CD4-positive, alpha-beta T cell treated with Interleukin-12 subunit alpha and Interleukin-12 subunit beta, for 1 hour (primary cell): ENCODE measurements around the gene TMEM81.

Source experiments
- DNase-seq: peaks from one replicate; pipeline ENCODE4 v3.0.0-alpha.2; 2020

The TMEM81 gene

DNA sequence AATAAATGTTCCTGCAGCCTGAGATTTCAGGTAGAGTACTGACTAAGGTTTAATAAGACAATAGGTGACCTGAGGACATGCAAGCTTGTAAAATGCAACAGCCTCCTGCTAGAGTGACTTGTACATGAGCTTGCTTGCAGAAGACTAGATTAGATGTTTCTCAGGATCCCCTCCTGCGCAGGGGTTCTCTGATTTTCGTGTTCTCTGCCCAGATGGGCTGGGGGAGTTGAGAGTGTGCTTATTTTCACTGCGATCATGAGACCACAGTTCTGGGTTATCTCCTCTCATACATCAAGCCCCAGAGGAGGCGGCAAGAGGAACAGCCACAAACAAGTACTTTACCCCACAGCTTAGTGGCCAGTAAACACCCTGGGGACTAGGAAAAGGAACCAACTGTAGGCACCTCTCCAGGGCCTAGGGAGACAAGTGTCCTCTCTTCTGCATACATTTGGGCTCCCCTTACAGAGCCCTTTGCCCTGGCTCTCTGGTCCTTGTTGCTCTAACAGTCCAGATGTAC is 8.0 kb downstream of the TMEM81 start:
- no peak for DNase-seq

DNA sequence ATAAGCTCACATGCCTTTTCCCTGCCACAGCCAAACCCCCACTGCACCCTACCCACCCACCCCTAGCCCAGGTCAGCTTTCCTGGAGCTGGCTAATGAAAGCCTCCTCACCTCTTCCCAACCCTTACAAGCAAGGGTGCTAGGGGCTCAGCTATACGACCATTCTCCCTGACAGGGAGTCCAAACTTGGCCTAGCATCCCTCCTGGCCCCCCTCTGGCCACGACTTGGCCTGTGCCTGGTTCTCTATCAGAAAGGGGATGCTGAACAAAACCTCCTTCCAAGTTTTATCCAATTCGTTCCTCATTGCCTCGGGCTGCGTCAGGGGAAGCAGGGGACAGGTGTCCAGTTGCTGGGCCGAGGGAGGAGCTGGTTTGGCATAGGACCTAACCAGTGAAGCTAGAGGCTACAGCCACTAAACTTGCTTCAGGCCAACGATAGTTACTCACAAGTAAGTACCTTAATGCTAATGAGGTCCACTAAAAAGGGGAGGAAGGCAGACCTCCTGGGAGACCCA is 8.6 kb downstream of the TMEM81 start:
- DNase-seq = no peak

DNA sequence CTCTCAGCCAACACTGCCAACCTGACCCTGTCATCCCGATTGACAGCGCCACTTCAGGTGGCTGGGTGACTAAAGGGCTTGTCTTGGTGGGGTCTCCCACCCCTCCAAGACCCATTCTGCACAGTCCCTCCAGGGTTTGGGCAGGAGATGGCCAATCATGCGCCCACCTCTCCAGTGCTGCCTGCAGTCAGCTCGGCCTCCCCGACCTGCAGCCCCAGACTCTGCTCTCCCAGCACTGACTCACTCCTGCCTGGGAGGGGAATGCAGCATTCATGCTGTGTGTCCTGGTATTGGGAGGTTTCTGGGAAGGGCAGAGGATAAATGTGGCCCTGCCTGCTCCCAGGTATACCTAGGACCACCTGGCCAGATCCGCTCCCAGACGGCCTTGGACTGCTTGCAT is 9.7 kb downstream of the TMEM81 start:
- no peak for DNase-seq

DNA sequence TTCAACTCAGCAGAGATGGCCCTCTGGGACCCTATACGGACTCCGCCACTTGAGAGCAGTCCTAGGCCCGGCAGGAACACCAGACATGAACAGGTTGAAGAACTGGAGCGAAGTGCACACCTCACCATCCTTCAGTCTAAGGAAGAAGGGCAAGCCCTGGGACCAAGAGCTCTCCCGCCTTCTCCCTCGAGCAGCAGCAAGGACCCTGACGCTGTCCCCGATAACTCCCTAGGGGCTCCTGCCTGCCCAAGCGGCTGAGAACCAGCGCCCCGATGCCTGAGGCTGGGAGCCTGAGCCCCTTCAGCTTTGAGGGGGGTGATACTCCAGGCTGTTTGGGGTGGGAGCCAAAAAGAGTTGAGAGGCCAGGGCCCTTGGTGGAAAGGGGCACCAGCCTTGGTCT is 10.2 kb downstream of the TMEM81 start:
- no peak for DNase-seq

DNA sequence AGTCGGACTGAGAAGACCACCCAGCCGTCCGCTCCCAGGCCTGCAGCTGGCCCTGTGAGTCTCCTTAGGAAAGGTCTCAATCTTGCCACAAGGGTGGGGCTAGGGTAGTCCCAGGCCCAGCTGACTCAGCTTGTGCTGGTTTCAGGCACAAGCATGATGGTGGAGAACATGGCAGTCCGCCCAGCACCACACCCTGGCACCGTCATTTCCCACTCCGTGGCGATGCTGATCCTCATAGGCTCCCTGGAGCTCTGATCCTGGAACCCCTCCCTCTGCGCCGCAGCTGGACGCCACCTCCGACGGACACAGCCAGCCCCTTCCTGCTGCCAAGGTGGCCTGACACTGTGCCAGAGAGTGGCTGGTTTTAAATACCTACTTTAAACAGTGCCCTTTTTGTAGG is 10.7 kb downstream of the TMEM81 start:
- DNase-seq = no peak

DNA sequence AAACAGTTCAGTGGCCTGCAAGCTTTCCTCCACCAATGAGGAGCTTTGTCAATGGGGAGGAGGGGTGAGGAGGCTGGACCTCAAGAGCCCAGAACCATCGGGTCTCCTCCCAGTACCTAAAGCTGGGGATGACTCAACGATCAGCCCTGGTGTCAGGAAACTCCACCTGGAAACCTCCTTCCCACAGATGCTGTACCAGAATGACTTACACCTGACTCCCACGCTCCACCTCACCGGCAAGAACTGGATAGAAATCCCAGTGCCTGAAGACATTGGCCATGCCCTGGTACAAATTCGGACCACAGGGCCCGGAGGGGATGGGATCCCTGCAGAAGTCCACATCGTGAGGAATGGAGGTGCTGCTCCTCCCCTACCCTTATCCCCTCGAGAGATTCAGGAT is 11.4 kb downstream of the TMEM81 start:
- no peak for DNase-seq

DNA sequence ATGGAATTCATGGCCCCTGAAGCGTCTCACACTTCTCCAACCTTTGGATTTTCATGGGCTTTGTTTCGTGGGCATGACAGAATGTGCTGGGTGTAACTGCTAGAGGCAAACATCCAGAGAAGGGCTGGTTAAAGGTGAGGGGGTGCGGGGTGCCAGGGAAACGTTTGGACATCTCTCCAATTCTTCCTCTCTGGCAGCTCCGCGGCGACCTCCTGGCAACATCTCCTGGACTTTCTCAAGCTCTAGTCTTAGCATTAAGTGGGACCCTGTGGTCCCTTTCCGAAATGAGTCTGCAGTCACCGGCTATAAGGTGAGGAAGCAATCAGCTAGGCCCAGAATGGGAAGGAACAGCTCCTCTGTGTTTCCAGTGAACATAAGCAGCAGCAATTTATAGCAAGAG is 12.0 kb downstream of the TMEM81 start:
- DNase-seq = no peak

DNA sequence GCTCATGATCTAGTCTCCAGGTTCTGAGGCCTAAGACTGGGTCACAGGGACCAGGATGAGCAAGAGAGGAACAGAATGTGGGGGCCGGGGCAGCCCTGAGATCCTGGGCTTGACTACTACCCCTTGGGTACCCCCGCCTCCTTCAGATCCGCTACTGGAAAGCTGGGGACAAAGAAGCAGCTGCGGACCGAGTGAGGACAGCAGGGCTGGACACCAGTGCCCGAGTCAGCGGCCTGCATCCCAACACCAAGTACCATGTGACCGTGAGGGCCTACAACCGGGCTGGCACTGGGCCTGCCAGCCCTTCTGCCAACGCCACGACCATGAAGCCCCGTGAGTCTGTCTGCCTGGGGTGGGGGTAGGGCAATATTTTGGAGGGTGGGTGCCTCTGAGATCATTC is 12.5 kb downstream of the TMEM81 start:
- DNase-seq = no peak

DNA sequence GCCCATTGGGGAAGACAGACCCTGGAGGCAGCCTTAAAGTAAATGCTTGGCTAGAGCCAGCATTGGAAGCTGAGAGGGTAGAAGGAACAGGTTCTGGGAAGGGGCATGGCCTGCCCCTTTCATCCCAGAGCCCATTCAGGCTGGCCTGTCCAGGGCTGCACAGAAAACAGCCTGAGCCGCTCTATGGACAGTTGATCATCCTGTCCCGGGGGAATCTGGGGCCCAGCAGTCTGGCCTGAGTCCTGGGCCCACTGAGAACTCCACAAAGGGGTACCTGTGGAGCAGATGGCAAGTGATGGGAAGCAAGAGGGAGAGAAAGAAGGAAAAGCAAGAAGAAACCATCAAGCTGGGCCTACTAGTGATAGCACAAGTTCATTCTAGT is 13.2 kb downstream of the TMEM81 start:
- DNase-seq = no peak

DNA sequence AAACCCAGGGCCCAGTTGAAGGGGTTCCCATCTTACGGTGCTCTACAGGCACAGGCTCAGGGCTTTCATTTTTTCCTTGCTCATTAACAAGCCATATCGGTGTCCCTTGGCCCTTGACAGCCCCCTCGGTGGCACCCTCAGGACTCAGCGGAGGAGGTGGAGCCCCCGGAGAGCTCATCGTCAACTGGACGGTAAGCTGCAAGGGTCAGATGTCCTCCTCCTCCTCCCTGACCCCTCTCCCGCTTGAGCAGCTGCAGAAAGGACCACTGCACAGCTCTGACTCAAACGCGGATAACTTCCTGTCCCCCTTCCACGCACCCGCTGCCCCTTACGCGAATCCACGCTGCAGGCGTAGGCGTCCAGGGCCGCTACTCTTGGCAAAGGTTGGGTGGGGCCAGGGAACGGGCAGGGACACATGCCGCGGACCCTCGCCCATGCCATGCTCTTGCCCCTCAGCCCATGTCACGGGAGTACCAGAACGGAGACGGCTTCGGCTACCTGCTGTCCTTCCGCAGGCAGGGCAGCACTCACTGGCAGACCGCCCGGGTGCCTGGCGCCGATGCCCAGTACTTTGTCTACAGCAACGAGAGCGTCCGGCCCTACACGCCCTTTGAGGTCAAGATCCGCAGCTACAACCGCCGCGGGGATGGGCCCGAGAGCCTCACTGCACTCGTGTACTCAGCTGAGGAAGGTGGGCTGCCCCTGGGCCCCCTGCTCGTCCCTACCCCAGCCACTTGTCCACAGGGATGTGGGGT is 14.7 kb downstream of the TMEM81 start:
- no peak for DNase-seq

DNA sequence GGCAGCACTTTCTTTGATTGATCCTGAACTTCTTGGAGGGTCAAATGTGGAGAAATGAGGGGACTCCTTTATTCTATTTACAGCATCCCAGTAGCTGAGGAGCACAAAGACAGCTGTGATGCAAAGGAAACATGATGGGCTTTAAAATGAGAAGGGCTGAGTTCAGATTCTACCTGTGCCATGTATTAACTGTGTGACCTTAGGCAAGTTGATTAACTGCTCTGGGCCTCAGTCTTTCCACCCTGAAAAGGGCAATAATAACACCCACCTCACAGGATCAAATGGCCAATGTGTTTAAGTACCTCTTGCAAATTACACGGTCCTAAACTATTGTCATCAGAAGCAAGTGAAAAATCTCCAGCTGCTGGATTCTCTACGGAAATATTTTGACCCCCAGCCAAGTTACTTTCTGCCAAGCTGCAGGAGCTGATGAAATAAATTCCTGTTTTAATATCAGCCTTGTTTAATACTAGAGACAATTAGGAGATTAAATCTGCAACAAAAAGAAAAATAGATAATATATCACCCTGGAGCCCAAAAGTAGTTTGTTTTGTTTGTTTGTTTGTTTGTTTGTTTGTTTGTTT is 15.7 kb downstream of the TMEM81 start:
- DNase-seq = no peak

DNA sequence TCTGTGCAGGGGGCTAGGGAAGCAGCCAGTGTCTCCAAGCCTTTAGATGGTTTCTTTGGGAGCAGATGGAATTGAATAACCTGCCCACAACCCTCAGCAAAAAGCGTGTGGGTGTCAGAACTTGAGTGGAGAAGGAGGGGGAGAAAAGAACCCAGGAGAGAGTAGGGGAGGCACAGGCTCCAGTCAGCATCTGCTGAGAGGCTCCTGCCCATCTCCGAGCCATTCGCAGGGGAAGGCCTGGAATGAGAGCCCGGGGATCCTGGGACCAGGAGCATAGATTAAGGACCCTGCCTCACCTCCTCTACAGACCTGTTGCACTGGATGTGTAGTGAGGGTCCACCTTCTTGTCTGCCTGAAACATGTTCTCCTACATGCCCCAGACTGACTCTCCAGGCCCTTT is 16.3 kb downstream of the TMEM81 start:
- no peak for DNase-seq

DNA sequence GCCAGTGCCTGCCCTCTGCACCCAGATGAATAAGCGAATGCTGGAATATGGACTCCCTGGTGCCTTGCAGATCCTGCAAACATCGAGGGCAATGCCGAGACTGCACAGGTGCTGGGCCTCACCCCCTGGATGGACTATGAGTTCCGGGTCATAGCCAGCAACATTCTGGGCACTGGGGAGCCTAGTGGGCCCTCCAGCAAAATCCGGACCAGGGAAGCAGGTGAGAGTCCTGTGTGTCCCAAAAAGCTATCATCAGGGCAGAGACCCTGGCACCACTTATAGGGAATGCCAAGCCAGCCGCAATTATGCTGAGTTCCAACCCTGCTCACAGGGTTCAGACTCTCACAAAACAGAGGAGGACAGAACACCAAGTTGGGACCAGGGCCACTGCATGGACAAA is 17.2 kb downstream of the TMEM81 start:
- no peak for DNase-seq

DNA sequence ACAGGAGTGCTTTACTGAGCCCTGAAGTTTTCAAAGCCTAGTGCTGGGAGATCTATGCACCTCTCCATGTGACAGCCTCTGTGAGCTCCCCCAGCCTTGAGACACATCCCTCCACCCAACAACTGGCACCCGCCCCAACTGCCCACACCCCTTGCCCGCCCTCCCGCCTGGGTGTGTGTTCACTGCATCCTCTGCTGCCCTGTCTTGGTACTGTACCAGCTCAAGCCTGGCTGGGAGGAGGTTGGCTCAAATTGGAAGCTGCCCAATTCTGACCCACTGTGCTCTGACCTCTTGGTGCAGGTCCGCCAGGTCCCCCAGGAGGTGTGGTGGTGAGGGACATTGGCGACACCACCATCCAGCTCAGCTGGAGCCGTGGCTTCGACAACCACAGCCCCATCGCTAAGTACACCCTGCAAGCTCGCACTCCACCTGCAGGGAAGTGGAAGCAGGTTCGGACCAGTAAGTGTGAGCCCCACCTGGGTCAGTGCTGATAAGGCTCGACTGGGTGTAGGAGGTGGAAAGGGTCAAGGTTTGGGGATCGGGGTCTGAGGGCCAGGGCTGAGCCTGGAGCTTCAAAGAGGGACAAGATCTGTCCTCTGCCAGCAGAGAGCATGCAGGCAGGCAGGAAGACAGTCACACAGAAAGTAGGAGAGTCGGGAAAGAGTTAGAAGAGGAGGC is 18.0 kb downstream of the TMEM81 start:
- DNase-seq = no peak

DNA sequence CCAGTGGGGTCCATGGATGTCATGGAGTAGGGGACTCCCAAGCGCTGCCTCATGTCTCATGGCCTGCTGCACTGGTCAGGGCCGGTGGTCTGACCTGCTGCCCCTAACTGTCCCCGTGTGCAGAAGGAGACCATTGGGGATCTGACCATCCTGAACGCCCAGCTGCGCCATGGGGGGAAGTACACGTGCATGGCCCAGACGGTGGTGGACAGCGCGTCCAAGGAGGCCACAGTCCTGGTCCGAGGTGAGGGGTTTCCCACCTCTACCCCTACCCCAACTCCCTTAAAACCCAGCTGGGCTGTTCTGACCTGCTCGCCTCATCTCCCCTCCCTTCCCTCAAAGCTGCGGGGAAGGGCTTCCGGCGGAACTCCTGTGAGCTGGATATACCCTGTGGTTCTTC is 18.6 kb downstream of the TMEM81 start:
- DNase-seq = no peak

DNA sequence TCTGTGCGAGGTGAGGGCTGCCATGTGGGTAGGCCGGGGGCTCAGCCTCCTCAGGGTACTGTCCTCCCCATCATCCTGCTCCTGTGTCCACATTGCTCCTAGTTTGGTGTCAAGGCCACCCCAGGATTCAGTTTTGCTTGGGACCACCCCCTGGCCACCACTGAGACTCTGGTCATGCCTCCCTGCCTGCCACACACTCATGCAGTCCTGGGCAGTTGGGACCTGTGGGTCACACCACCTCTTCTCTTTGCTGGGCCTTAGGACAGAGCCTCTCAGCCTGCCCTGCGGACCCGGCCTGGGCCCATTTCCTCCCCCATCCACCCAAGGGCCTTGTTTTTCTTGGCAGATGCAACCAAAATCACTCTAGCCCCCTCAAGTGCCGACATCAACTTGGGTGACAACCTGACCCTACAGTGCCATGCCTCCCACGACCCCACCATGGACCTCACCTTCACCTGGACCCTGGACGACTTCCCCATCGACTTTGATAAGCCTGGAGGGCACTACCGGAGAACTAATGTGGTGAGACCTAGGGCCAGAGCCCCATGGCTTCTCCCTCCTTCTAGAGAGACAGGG is 19.4 kb downstream of the TMEM81 start:
- no peak for DNase-seq

DNA sequence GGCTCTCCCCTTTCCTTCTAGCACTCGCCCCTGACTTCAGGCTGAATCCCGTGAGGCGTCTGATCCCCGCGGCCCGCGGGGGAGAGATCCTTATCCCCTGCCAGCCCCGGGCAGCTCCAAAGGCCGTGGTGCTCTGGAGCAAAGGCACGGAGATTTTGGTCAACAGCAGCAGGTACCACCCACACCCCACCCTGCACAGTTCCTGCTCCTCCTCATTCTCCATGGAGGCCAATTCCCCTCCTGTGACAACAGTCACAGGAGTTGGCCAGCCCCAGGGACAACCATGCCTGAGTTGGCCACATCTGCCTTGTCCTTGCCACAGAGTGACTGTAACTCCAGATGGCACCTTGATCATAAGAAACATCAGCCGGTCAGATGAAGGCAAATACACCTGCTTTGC is 20.0 kb downstream of the TMEM81 start:
- DNase-seq = no peak

DNA sequence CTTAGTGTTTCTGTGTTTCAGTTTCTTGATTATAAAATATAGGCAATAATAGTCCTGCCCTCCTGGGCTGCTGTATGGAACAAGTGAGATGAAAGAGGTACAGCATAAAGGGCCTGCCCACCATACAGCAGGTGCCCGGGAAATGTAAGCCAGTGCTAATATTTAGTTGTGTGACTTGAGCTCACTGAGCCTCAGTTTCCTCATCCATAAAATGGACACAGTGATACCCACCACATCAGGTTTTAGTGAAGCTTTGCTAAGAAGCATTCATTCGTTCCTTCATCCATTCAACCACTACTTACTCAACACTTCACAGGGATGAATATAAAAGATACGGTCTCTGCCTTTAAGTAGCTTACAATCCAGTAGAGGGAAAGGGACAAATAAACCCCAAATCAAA is 21.4 kb downstream of the TMEM81 start:
- no peak for DNase-seq

DNA sequence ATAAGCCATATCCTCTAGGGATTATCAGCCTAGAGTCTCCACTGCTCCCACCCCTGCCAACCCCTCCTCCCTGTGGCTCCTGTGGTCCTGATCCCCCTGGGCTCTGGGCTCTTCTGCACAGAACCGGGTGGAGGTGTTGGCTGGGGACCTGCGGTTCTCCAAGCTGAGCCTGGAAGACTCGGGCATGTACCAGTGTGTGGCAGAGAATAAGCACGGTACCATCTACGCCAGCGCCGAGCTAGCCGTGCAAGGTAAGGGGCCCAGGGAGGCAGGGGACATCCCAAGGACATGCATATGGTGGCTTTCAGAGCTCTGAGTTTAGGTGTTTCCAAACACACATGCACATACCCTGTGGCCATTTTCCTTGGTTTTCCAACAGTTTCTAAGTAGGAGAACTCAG is 21.9 kb downstream of the TMEM81 start:
- no peak for DNase-seq

DNA sequence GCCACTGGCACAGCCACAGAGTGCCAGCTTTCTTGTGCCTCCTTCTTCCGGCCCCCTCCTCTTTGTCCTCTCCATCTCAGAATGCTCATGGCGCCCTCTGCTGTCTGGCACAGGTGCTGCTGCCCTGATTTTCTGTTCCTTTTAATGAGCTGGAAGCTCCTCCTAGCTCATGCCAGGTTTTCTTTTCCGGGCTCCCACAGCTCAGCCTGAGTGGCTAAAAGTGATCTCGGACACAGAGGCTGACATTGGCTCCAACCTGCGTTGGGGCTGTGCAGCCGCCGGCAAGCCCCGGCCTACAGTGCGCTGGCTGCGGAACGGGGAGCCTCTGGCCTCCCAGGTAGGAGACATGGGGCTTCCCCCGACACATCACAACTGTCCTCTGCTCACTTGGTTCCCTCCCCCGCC is 22.6 kb downstream of the TMEM81 start:
- DNase-seq = peak; percentile 64

DNA sequence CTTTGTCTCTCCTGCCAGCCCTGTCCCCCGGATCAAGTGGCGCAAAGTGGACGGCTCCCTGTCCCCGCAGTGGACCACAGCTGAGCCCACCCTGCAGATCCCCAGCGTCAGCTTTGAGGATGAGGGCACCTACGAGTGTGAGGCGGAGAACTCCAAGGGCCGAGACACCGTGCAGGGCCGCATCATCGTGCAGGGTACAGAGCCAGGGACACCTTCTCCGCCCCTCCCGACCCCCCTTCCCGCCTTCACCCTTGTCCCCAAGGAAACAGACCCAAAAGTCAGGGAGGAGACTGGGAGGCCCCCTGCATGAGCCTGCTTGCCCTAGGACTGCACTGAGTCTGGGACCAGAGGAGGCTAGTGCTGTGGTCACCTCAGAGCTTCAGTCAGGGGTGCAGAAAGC is 23.0 kb downstream of the TMEM81 start:
- DNase-seq = no peak

DNA sequence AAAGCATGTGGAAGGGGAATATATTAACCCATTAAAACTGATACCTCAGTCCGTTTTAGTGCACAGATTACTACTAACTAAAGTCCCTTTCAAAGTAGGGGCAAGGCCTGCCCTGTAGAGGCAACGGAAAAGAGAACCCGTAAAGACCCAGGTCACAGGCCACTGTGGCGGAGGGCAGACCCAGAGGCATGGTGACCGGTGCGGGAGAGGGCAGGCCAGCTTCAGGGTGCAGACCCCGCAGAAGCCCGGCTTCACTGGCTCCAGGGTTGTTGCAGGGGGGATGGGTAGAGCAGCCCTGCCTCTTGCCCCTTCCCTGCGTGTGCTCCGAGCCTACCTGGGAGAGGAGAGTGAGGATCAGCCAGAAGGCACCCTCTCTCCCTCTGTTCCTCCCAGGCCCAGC is 23.5 kb downstream of the TMEM81 start:
- DNase-seq = no peak

DNA sequence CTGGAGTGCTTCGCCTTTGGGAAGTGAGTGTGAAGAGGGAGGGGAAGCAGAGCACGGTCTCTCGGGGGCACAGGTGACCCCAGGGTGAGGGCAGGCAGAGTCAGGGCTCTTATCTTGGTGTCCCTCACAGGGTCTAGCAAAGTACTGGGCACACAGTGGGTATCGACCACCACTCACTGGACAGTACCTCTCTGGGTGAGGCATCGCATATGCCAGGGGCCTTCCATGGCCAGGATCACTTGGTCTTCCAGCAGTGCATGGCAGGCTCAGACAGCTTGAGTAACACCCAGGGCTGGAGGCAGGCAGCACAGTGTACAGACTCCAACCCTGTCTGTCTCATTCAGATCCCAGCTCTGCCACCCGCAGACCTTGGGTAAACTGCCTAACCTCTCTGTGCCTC is 24.6 kb downstream of the TMEM81 start:
- DNase-seq = no peak

DNA sequence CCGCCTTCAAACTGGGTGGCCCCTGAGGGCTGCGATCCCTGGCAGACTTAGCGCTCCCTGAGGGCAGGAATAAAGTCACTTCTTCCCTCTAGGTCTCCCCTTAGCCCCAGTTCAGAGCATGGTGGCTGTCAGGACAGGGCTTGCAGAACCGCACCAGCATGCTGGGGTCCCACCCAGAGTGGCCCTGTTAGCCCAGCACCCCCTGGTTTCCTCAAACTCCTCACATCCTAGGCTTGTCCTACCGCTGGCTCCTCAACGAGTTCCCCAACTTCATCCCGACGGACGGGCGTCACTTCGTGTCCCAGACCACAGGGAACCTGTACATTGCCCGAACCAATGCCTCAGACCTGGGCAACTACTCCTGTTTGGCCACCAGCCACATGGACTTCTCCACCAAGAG is 25.4 kb downstream of the TMEM81 start:
- no peak for DNase-seq
